ENCODE data around the gene THUMPD3. TPM values are rescaled to one million over a fixed set of nuclear protein-coding genes. Genes with fewer than 3 reads are reported as not detected.

Gene THUMPD3
- total RNA-seq, 1 experiment from 2014 or later = 63.0 TPM

GRCh38 chr3:9347887-9348286 lies 15.0 kb upstream of the THUMPD3 start:
- ChIA-PET CTCF (interaction anchor here (0.5 to 0.7 kb wide), 2 partner anchors 41 to 77 kb away, joined by 3 read pairs; no protein-coding TSS in a partner anchor), POLR2A (interaction anchor here (0.5 to 1.2 kb wide), 6 partner anchors 15 to 384 kb away, joined by 3 to 6 read pairs (median 3); partner anchors contain the start of genes RAD18 and THUMPD3)
- H3K27ac Mint-ChIP-seq (ENCODE audit: low read depth, unreplicated experiment) = no peak overlapping the region
- intact Hi-C loops (cut with micrococcal nuclease) = no loop called here
- TF ChIP-seq CTCF (IDR thresholded peaks at IDR 0.05; ENCODE audit: unreplicated experiment) = no peak
- no peaks in the 10 kb centered on the region for H3K27me3 Mint-ChIP-seq (ENCODE audit: insufficient read depth, unreplicated experiment)
- peaks cover 18% of the 10 kb centered on the region for H3K4me1 Mint-ChIP-seq (ENCODE audit: insufficient read depth, unreplicated experiment)
- BruUV-seq (replicated peaks) = no TSS peak
- peaks cover 7% of the 10 kb centered on the region for H3K36me3 Mint-ChIP-seq (ENCODE audit: insufficient read depth, unreplicated experiment)
- H3K4me3 Mint-ChIP-seq (ENCODE audit: unreplicated experiment) = no peak overlapping the region
- no peaks in the 10 kb centered on the region for H3K9me3 Mint-ChIP-seq (ENCODE audit: unreplicated experiment)
- peak; percentile 9 for DNase-seq (ENCODE audit: unreplicated experiment)

- intact Hi-C loops (cut with micrococcal nuclease) = no loop called here
- Mint-ChIP-seq H3K27me3 (ENCODE audit: insufficient read depth, unreplicated experiment) (no peaks in the 10 kb centered on the region), H3K4me1 (ENCODE audit: insufficient read depth, unreplicated experiment) (peaks cover 19% of the 10 kb centered on the region), H3K36me3 (ENCODE audit: insufficient read depth, unreplicated experiment) (peaks cover 7% of the 10 kb centered on the region), H3K4me3 (ENCODE audit: unreplicated experiment) (no peak overlapping the region), H3K9me3 (ENCODE audit: unreplicated experiment) (no peaks in the 10 kb centered on the region), H3K27ac (ENCODE audit: low read depth, unreplicated experiment) (peak overlapping the region; percentile 5)
- BruUV-seq (replicated peaks) = no TSS peak
- TF ChIP-seq CTCF (IDR thresholded peaks at IDR 0.05; ENCODE audit: unreplicated experiment) = no peak
- peak; percentile 81 for DNase-seq (ENCODE audit: unreplicated experiment)
- ChIA-PET CTCF (interaction anchor here (0.6 to 1.5 kb wide), 3 partner anchors 285 to 363 kb away, joined by 3 to 6 read pairs (median 3); no protein-coding TSS in a partner anchor), POLR2A (interaction anchor here (0.7 to 2.9 kb wide), 5 partner anchors 9 to 353 kb away, joined by 3 to 13 read pairs (median 4); partner anchors contain the start of genes SRGAP3 and THUMPD3)
Measured at GRCh38 chr3:9349321-9350117, 13.3 kb upstream of the THUMPD3 start.

- ChIA-PET CTCF (interaction anchor here (0.9 to 3.8 kb wide), 4 partner anchors 12 to 298 kb away, joined by 3 to 55 read pairs (median 3); partner anchors contain the start of genes MTMR14 and THUMPD3), POLR2A (no interaction called here)
- no peak for DNase-seq (ENCODE audit: unreplicated experiment)
- peaks cover 7% of the 10 kb centered on the region for H3K36me3 Mint-ChIP-seq (ENCODE audit: insufficient read depth, unreplicated experiment)
- H3K27ac Mint-ChIP-seq (ENCODE audit: low read depth, unreplicated experiment) = no peak overlapping the region
- intact Hi-C loops (cut with micrococcal nuclease) = no loop called here
- no peaks in the 10 kb centered on the region for H3K27me3 Mint-ChIP-seq (ENCODE audit: insufficient read depth, unreplicated experiment)
- no peak overlapping the region for H3K4me3 Mint-ChIP-seq (ENCODE audit: unreplicated experiment)
- no peak for TF ChIP-seq CTCF (IDR thresholded peaks at IDR 0.05; ENCODE audit: unreplicated experiment)
- H3K4me1 Mint-ChIP-seq (ENCODE audit: insufficient read depth, unreplicated experiment) = peaks cover 29% of the 10 kb centered on the region
- no TSS peak for BruUV-seq (replicated peaks)
- H3K9me3 Mint-ChIP-seq (ENCODE audit: unreplicated experiment) = no peaks in the 10 kb centered on the region
Measured at GRCh38 chr3:9351709-9352126, 11.1 kb upstream of the THUMPD3 start.
